ENCODE data around the gene ZNF765.
"Not testable (repeated sequence)": the region's sequence is repeated elsewhere in the genome, so short reads cannot be mapped to it uniquely, and the experiment has no call there.

The ZNF765 gene

DNA sequence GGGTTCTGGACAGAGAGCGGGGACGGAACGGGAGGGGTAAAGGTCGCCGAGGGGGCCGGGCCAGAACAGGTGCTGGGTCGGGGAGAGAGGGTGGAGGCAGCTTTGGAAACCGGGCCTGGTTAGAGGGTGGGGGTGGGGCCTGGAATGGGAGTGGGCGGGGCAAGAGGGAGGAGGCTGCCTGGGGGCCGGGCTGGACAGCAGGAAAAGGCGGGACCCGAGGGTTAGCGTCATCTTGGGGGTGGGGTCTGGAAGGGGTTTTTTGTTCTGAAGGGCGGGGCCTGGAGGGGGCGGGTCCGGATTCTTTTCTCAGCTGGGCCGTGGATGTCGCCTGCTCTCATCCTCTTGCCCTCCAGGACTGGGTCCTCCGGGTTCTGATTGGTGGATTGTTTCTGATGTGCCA is 68.3 kb downstream of the ZNF765 start:
- H3K27me3 ChIP-seq (replicated peaks in 2 of 5; ENCODE audit: control insufficient read depth in 4 of 5, insufficient read depth in 5 of 5, low read length in 4 of 5): peaks cover 0 to 32% (median 8%) of the 10 kb centered on the region in 5 experiments
- peak; percentile 30 to 67 (median 53) for DNase-seq
- H3K4me1 ChIP-seq (ENCODE audit: control extremely low read depth in 1 of 4, control insufficient read depth in 4 of 4, insufficient read depth in 4 of 4, low read length in 3 of 4): peaks cover 0 to 11% (median 8%) of the 10 kb centered on the region in 4 experiments
- CTCF ChIA-PET: interaction anchor here (1.5 kb wide), 1 partner anchor 38 kb away, joined by 4 read pairs; no protein-coding TSS in a partner anchor
- WGBS (ENCODE audit: insufficient coverage): 0% methylated on average over 2 of the region's 19 CpGs
- H3K4me3 ChIP-seq (ENCODE audit: control insufficient read depth in 1 of 7, extremely low read depth in 1 of 7, insufficient read depth in 4 of 7, low read depth in 2 of 7, low read length in 6 of 7): no peak overlapping the region
- peaks cover 0 to 34% (median 12%) of the 10 kb centered on the region in 5 experiments for H3K9me3 ChIP-seq (ENCODE audit: control extremely low read depth in 1 of 5, control insufficient read depth in 4 of 5, insufficient read depth in 2 of 5, low read depth in 1 of 5, low read length in 4 of 5)
- no peak overlapping the region for H3K27ac ChIP-seq (ENCODE audit: insufficient read depth in 1 of 2, low read depth in 1 of 2, low read length in 2 of 2, poor library complexity in 1 of 2, severe bottlenecking in 2 of 2)
- POLR2A ChIA-PET: no interaction called here
- no peaks in the 10 kb centered on the region for H3K36me3 ChIP-seq (ENCODE audit: control insufficient read depth in 4 of 4, insufficient read depth in 4 of 4, low read length in 3 of 4)

DNA sequence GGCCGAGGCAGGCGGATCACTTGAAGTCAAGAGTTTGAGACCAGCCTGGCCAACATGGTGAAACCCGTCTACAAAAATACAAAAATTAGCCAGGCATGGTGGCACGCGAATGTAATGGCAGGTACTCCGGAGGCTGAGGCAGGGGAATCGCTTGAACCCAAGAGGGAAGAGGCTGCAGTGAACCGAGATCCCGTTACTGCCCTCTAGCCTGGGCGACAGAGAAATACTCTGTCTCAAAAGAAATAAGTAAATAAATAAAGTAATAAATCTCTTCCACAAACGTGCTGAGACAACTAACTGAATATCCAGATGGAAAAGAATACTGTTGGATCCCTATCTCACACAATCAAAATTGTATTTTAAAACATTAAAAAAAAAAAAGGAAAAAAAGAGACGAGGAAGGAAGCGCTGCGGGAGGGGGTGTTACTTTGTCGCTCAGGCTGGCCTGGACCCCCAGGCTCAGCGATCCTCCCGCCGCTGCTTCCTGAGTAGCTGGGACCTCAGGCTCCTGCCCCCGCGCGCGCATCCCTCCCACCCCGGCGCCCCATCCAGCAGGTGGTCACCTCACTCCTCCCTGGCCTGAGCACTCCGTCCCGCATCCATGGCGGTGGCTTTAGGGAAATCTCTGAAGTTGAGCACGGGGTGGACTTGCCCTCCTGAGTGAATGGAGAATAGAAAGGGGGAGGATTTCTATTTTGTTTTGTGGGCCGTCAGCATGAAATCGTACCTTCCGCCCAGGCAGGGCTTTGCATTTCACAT is 72.0 kb downstream of the ZNF765 start:
- peak; percentile 4 to 59 (median 41) for DNase-seq
- peaks cover 0 to 32% (median 8%) of the 10 kb centered on the region in 5 experiments for H3K27me3 ChIP-seq (replicated peaks in 2 of 5; ENCODE audit: control insufficient read depth in 4 of 5, insufficient read depth in 5 of 5, low read length in 4 of 5)
- ChIA-PET CTCF (no interaction called here), POLR2A (no interaction called here)
- H3K27ac ChIP-seq (ENCODE audit: insufficient read depth in 1 of 2, low read depth in 1 of 2, low read length in 2 of 2, poor library complexity in 1 of 2, severe bottlenecking in 2 of 2): no peak overlapping the region
- H3K4me3 ChIP-seq (ENCODE audit: control insufficient read depth in 1 of 7, extremely low read depth in 1 of 7, insufficient read depth in 4 of 7, low read depth in 2 of 7, low read length in 6 of 7): peak overlapping the region; percentile 46 to 93 (median 85)
- H3K9me3 ChIP-seq (ENCODE audit: control extremely low read depth in 1 of 5, control insufficient read depth in 4 of 5, insufficient read depth in 2 of 5, low read depth in 1 of 5, low read length in 4 of 5): peaks cover 0 to 24% (median 6%) of the 10 kb centered on the region in 5 experiments
- H3K36me3 ChIP-seq (ENCODE audit: control insufficient read depth in 4 of 4, insufficient read depth in 4 of 4, low read length in 3 of 4): no peaks in the 10 kb centered on the region
- H3K4me1 ChIP-seq (ENCODE audit: control extremely low read depth in 1 of 4, control insufficient read depth in 4 of 4, insufficient read depth in 4 of 4, low read length in 3 of 4): peaks cover 0 to 15% (median 11%) of the 10 kb centered on the region in 4 experiments
- WGBS (ENCODE audit: insufficient coverage): 20% methylated on average over 16 of the region's 31 CpGs

DNA sequence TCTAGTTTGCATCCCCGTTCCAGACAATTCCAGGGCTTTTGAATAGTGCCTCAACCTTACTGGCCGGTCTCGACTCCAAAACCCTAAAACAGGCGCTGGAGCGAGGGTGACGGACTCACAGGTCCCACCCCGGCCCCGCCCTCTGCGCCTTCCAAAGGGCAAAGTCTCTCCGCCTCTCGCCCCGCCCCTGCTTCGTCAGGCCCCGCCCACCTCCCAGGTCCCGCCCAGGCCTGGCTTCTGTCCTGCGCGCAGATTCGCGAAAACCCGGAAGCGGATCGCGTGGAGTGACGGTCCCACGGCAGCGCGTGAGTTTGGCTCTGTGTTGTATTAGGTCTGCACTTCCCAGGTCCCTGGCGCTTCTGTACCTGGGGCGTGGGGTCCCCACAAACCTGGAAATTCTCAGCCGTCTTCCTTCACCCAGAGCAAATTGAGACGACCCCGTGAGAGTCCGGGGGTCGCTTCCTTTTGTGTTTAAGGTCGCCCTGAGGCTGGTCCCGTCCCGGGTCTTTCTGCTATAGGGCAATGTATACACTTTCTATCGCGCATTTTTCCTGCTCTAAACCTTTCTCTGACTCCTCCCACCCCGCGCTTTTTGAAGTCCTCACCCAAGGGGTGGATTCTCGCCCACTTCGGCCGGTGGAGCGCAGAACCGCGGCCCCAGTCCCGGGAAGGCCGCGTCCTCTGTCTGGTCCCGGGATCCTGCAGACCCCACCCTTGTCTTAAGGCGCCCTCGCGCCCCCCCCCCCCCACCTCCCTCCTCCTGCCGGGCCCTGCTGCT is 72.7 kb downstream of the ZNF765 start, which contains the start of gene ZNF813:
TSS of gene ZNF813 (plus strand) at position 249 of the 778 bp plus-strand sequence. CDS start 16,090 bp downstream, outside the sequence.
- H3K4me1 ChIP-seq (ENCODE audit: control extremely low read depth in 1 of 4, control insufficient read depth in 4 of 4, insufficient read depth in 4 of 4, low read length in 3 of 4): peaks cover 0 to 15% (median 11%) of the 10 kb centered on the region in 4 experiments
- DNase-seq: peak; percentile 91 to 94 (median 94)
- under 1% methylated on average over 44 of the region's 55 CpGs for WGBS (ENCODE audit: insufficient coverage)
- peaks cover 0 to 19% (median 6%) of the 10 kb centered on the region in 5 experiments for H3K9me3 ChIP-seq (ENCODE audit: control extremely low read depth in 1 of 5, control insufficient read depth in 4 of 5, insufficient read depth in 2 of 5, low read depth in 1 of 5, low read length in 4 of 5)
- H3K36me3 ChIP-seq (ENCODE audit: control insufficient read depth in 4 of 4, insufficient read depth in 4 of 4, low read length in 3 of 4): no peaks in the 10 kb centered on the region
- H3K27ac ChIP-seq (ENCODE audit: insufficient read depth in 1 of 2, low read depth in 1 of 2, low read length in 2 of 2, poor library complexity in 1 of 2, severe bottlenecking in 2 of 2): peak within 1 kb of the TSS; percentile 72 to 82
- ChIA-PET CTCF (no interaction called here), POLR2A (no interaction called here)
- H3K27me3 ChIP-seq (replicated peaks in 2 of 5; ENCODE audit: control insufficient read depth in 4 of 5, insufficient read depth in 5 of 5, low read length in 4 of 5): peaks cover 0 to 31% (median 8%) of the 10 kb centered on the region in 5 experiments
- peak within 1 kb of the TSS; percentile 48 to 93 (median 85) for H3K4me3 ChIP-seq (ENCODE audit: control insufficient read depth in 1 of 7, extremely low read depth in 1 of 7, insufficient read depth in 4 of 7, low read depth in 2 of 7, low read length in 6 of 7)

DNA sequence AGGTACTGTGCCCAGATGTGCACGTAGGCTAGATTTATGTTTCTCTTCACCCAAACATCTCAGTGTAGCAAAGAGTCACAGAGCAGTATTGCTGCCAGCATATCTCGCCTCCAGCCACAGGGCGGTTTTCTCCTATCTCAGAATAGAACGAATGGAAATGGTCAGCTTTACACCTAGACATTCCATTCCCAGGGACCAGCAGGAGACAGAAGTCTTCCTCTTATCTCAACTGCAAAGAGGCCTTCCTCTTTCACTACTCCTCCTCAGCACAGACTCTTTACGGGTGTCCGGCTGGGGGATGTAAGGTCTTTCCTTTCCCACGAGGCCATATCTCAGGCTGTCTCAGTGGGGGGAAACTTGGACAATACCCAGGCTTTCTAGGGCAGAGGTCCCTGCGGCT is 73.7 kb downstream of the ZNF765 start:
- CTCF ChIA-PET; DNase-seq; POLR2A ChIA-PET; H3K27ac ChIP-seq (ENCODE audit: insufficient read depth in 1 of 2, low read depth in 1 of 2, low read length in 2 of 2, poor library complexity in 1 of 2, severe bottlenecking in 2 of 2); H3K36me3 ChIP-seq (ENCODE audit: control insufficient read depth in 4 of 4, insufficient read depth in 4 of 4, low read length in 3 of 4): not testable (repeated sequence)
- peaks cover 0 to 12% (median 3%) of the 10 kb centered on the region in 5 experiments for H3K9me3 ChIP-seq (ENCODE audit: control extremely low read depth in 1 of 5, control insufficient read depth in 4 of 5, insufficient read depth in 2 of 5, low read depth in 1 of 5, low read length in 4 of 5)
- H3K27me3 ChIP-seq (replicated peaks in 2 of 5; ENCODE audit: control insufficient read depth in 4 of 5, insufficient read depth in 5 of 5, low read length in 4 of 5): peaks cover 0 to 22% (median 6%) of the 10 kb centered on the region in 5 experiments
- H3K4me3 ChIP-seq (ENCODE audit: control insufficient read depth in 1 of 7, extremely low read depth in 1 of 7, insufficient read depth in 4 of 7, low read depth in 2 of 7, low read length in 6 of 7): peak overlapping the region in 6 of 7 experiments; percentile 48 to 93 (median 85)
- WGBS (ENCODE audit: insufficient coverage): 70% methylated on average over 2 of the region's 8 CpGs
- H3K4me1 ChIP-seq (ENCODE audit: control extremely low read depth in 1 of 4, control insufficient read depth in 4 of 4, insufficient read depth in 4 of 4, low read length in 3 of 4): peaks cover 0 to 14% (median 11%) of the 10 kb centered on the region in 4 experiments

DNA sequence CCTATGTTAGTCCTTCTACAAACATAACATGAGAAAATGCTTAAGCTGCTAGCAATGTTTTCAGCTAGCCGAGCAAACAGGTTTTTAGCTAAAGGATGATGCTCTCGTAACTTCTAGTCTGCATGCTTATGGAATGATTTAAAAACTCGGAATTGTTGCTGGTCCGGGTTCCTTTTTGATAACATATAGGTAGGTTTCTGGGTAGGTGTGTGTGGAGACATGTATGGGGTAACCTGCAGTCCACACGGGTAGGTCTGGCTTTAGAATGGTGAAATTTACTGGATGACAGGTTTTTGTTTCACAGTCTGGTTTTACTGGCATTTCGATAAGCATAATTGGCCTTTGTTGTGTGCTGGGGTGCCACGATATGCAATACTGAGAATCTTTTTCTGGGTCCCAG is 77.0 kb downstream of the ZNF765 start:
- Histone ChIP-seq H3K27me3 (replicated peaks in 2 of 5; ENCODE audit: control insufficient read depth in 4 of 5, insufficient read depth in 5 of 5, low read length in 4 of 5) (no peaks in the 10 kb centered on the region), H3K4me3 (ENCODE audit: control insufficient read depth in 1 of 7, extremely low read depth in 1 of 7, insufficient read depth in 4 of 7, low read depth in 2 of 7, low read length in 6 of 7) (no peak overlapping the region), H3K9me3 (ENCODE audit: control extremely low read depth in 1 of 5, control insufficient read depth in 4 of 5, insufficient read depth in 2 of 5, low read depth in 1 of 5, low read length in 4 of 5) (peaks cover 0 to 3% (median 0%) of the 10 kb centered on the region in 5 experiments), H3K36me3 (ENCODE audit: control insufficient read depth in 4 of 4, insufficient read depth in 4 of 4, low read length in 3 of 4) (peaks cover 0 to 10% (median 1%) of the 10 kb centered on the region in 4 experiments), H3K27ac (ENCODE audit: insufficient read depth in 1 of 2, low read depth in 1 of 2, low read length in 2 of 2, poor library complexity in 1 of 2, severe bottlenecking in 2 of 2) (no peak overlapping the region), H3K4me1 (ENCODE audit: control extremely low read depth in 1 of 4, control insufficient read depth in 4 of 4, insufficient read depth in 4 of 4, low read length in 3 of 4) (peaks cover 0 to 18% (median 9%) of the 10 kb centered on the region in 4 experiments)
- ChIA-PET POLR2A (no interaction called here), CTCF (interaction anchor here (5.8 kb wide), 1 partner anchor 47 kb away, joined by 46 read pairs; no protein-coding TSS in a partner anchor)
- WGBS (ENCODE audit: insufficient coverage): 100% methylated on average over 4 of the region's 7 CpGs
- DNase-seq: no peak

DNA sequence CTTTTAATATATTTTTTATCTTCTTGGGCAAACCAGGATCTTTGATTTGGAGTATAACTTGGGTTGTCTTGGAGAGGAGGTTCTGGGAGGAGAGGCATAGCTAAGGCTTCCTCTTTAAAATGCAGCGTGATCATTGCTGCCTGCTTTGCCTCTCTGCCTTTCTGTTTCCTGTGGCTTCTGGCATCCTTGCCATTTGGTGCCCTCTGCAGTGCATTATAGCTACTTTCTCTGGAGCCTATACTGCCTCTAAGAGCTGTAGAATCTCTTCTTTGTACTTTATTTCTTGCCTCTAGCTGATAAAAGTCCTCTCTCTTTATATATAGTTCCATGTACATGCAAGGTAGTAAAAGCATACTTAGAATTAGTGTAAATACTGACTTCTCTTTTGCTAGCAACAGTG is 79.9 kb downstream of the ZNF765 start:
- peak overlapping the region in 1 of 2 experiments; percentile 25 for H3K27ac ChIP-seq (ENCODE audit: insufficient read depth in 1 of 2, low read depth in 1 of 2, low read length in 2 of 2, poor library complexity in 1 of 2, severe bottlenecking in 2 of 2)
- not testable (repeated sequence) for H3K27me3 ChIP-seq (replicated peaks in 2 of 5; ENCODE audit: control insufficient read depth in 4 of 5, insufficient read depth in 5 of 5, low read length in 4 of 5); H3K4me1 ChIP-seq (ENCODE audit: control extremely low read depth in 1 of 4, control insufficient read depth in 4 of 4, insufficient read depth in 4 of 4, low read length in 3 of 4)
- peaks cover 0 to 24% (median 13%) of the 10 kb centered on the region in 5 experiments for H3K9me3 ChIP-seq (ENCODE audit: control extremely low read depth in 1 of 5, control insufficient read depth in 4 of 5, insufficient read depth in 2 of 5, low read depth in 1 of 5, low read length in 4 of 5)
- peaks cover 4 to 27% (median 18%) of the 10 kb centered on the region in 4 experiments for H3K36me3 ChIP-seq (ENCODE audit: control insufficient read depth in 4 of 4, insufficient read depth in 4 of 4, low read length in 3 of 4)
- DNase-seq: peak; percentile 67 to 83 (median 81)
- WGBS (ENCODE audit: insufficient coverage): 0% methylated on average over 1 of the region's 1 CpG
- ChIA-PET CTCF (interaction anchor here (0.6 to 5.8 kb wide), 7 partner anchors 45 to 389 kb away, joined by 3 to 46 read pairs (median 3); no protein-coding TSS in a partner anchor), POLR2A (interaction anchor here (0.5 to 1.1 kb wide), 2 partner anchors 43 to 685 kb away, joined by 3 read pairs; no protein-coding TSS in a partner anchor)
- peak overlapping the region in 1 of 7 experiments; percentile 50 for H3K4me3 ChIP-seq (ENCODE audit: control insufficient read depth in 1 of 7, extremely low read depth in 1 of 7, insufficient read depth in 4 of 7, low read depth in 2 of 7, low read length in 6 of 7)

Measured in common myeloid progenitor, CD34-positive (primary cell).